DOHH2 (cell line): ENCODE measurements around the gene CCDC30.

Experiments
- H3F3A ChIP-seq: fragments of 200-600 bp; sonication (generic), shearing (Covaris generic); 2 replicates; pipeline ENCODE4 v1.6.0; 2016; ENCODE audit warnings: antibody characterized with exemption, mild to moderate bottlenecking; ENCODE audit not compliant: control insufficient read depth, insufficient read depth
- H3K27ac ChIP-seq: fragments of 200-600 bp; sonication (generic); 2 replicates; pipeline ENCODE4 v1.5.1; 2014; ENCODE audit warnings: low read depth, mild to moderate bottlenecking, low read length, moderate library complexity
- H3K27me3 ChIP-seq: fragments of 200-600 bp; sonication (generic); 2 replicates; pipeline ENCODE4 v1.6.1; 2014; ENCODE audit warnings: mild to moderate bottlenecking, low read length, mixed read lengths; ENCODE audit not compliant: control insufficient read depth
- H3K36me3 ChIP-seq: fragments of 200-600 bp; sonication (generic); 2 replicates; pipeline ENCODE4 v1.6.1; 2014; ENCODE audit warnings: mild to moderate bottlenecking, low read length, moderate library complexity, mixed read lengths; ENCODE audit not compliant: control insufficient read depth
- H3K4me1 ChIP-seq: fragments of 200-600 bp; sonication (generic); 2 replicates; pipeline ENCODE4 v1.6.1; 2014; ENCODE audit warnings: mild to moderate bottlenecking, low read length, mixed read lengths; ENCODE audit not compliant: control insufficient read depth
- H3K4me2 ChIP-seq: fragments of 200-600 bp; sonication (generic); 2 replicates; pipeline ENCODE4 v1.6.0; 2014; ENCODE audit warnings: mild to moderate bottlenecking, low read length, moderate library complexity
- H3K4me3 ChIP-seq: fragments of 200-600 bp; sonication (generic); 2 replicates; pipeline ENCODE4 v1.5.1; 2014; ENCODE audit warnings: mild to moderate bottlenecking, low read length, mixed read lengths
- H3K79me2 ChIP-seq: fragments of 200-600 bp; sonication (generic); 2 replicates; pipeline ENCODE4 v1.6.1; 2014; ENCODE audit warnings: mild to moderate bottlenecking, low read length, mixed read lengths; ENCODE audit not compliant: control insufficient read depth
- H3K9me2 ChIP-seq: fragments of 200-600 bp; sonication (generic); replicated peaks from 2 replicates; pipeline ENCODE4 v1.6.1; 2014; ENCODE audit warnings: mild to moderate bottlenecking, low read length, mixed read lengths; ENCODE audit not compliant: control insufficient read depth
- H3K9me3 ChIP-seq: fragments of 200-600 bp; sonication (generic); 2 replicates; pipeline ENCODE4 v1.6.1; 2014; ENCODE audit warnings: antibody characterized with exemption, low read length, mixed read lengths; ENCODE audit not compliant: control insufficient read depth, insufficient read depth
- H4K20me1 ChIP-seq: fragments of 200-600 bp; sonication (generic); 2 replicates; pipeline ENCODE4 v1.6.0; 2014; ENCODE audit warnings: low read depth, mild to moderate bottlenecking, antibody characterized with exemption, low read length, moderate library complexity; ENCODE audit not compliant: control insufficient read depth, insufficient read depth
- CTCF ChIP-seq: fragments of 200-600 bp; sonication (generic); IDR thresholded peaks from one replicate; pipeline ENCODE4 v1.5.1; 2014; ENCODE audit warnings: antibody characterized with exemption, mild to moderate bottlenecking, low read depth, low read length; ENCODE audit not compliant: poor library complexity, severe bottlenecking
- EZH2phosphoT487 ChIP-seq: fragments of 200-600 bp; sonication (generic); IDR thresholded peaks from 2 replicates; pipeline ENCODE4 v1.6.1; 2017; ENCODE audit warnings: borderline replicate concordance, mild to moderate bottlenecking, antibody characterized with exemption, low read length, moderate library complexity, mixed read lengths

CCDC30 gene

GRCh38 chr1:42700006-42700405 is 236.9 kb downstream of the CCDC30 start:
- Histone ChIP-seq H3K4me3 (no peak overlapping the region), H4K20me1 (peaks cover 28% of the 10 kb centered on the region; the same call in 1 of the 2 replicates), H3K4me1 (no peaks in the 10 kb centered on the region), H3K9me3 (no peaks in the 10 kb centered on the region), H3K27me3 (no peaks in the 10 kb centered on the region), H3K79me2 (peaks cover 81% of the 10 kb centered on the region), H3K9me2 (no peaks in the 10 kb centered on the region), H3K36me3 (peaks cover 98% of the 10 kb centered on the region), H3K27ac (no peak overlapping the region), H3K4me2 (no peak overlapping the region), H3F3A (peaks cover 44% of the 10 kb centered on the region)
- TF ChIP-seq CTCF, result no peak
- TF ChIP-seq EZH2phosphoT487, result no peak

- Histone ChIP-seq H3K79me2 (peaks cover 66% of the 10 kb centered on the region), H4K20me1 (peaks cover 17% of the 10 kb centered on the region; the same call in 1 of the 2 replicates), H3K4me1 (no peaks in the 10 kb centered on the region), H3K27me3 (no peaks in the 10 kb centered on the region), H3K9me3 (no peaks in the 10 kb centered on the region), H3K4me3 (no peak overlapping the region), H3K4me2 (no peak overlapping the region), H3F3A (peaks cover 43% of the 10 kb centered on the region), H3K36me3 (peaks cover 90% of the 10 kb centered on the region), H3K9me2 (no peaks in the 10 kb centered on the region), H3K27ac (no peak overlapping the region)
- TF ChIP-seq EZH2phosphoT487 (no peak), CTCF (no peak)
Observed at GRCh38 chr1:42703888-42704464, 240.9 kb downstream of the CCDC30 start.
